Neutrophil (primary cell): ENCODE results near the gene R3HDM1.
A peak's percentile ranks its signal among the peaks of the same experiment; 100 is the strongest.
"Not testable (repeated sequence)": the region's sequence is repeated elsewhere in the genome, so short reads cannot be mapped to it uniquely, and the experiment has no call there.

Source experiments
- H3K27ac ChIP-seq: fragments of 200-600 bp; sonication (generic); 2 replicates; pipeline ENCODE4 v1.5.1; 2016; ENCODE audit warnings: mild to moderate bottlenecking, moderate library complexity
- H3K27me3 ChIP-seq: fragments of 200-600 bp; sonication (generic); 2 replicates; pipeline ENCODE4 v1.6.0; 2016; ENCODE audit warnings: mild to moderate bottlenecking
- H3K36me3 ChIP-seq: fragments of 200-600 bp; sonication (generic); 2 replicates; pipeline ENCODE4 v1.5.1; 2017
- H3K4me1 ChIP-seq, 2 experiments: fragments of 200-600 bp in 1 of 2; sonication (generic) in 1 of 2; 1 replicate in 1 of 2; 2 replicates in 1 of 2; pipeline versions ENCODE4 v1.5.1 to v1.6.1; 2013 to 2016; ENCODE audit warnings: low read depth in 1 of 2, low read length in 1 of 2, mild to moderate bottlenecking in 1 of 2, moderate library complexity in 1 of 2; ENCODE audit not compliant: control insufficient read depth in 1 of 2, insufficient read depth in 1 of 2
- H3K4me3 ChIP-seq, 2 experiments: fragments of 200-600 bp in 1 of 2; sonication (generic) in 1 of 2; 1 replicate in 1 of 2; 2 replicates in 1 of 2; pipeline ENCODE4 v1.5.1; 2013 to 2016; ENCODE audit warnings: low read depth in 1 of 2, low read length in 1 of 2, mild to moderate bottlenecking in 1 of 2, moderate library complexity in 1 of 2
- H3K9me3 ChIP-seq: fragments of 200-600 bp; sonication (generic); 2 replicates; pipeline ENCODE4 v1.5.1; 2016
- CTCF ChIP-seq: fragments of 200-600 bp; sonication (generic); IDR thresholded peaks from 2 replicates; pipeline ENCODE4 v1.5.1; 2016; ENCODE audit warnings: antibody characterized with exemption

R3HDM1 gene

GRCh38 chr2:135709992-135710391 lies 178.7 kb downstream of the R3HDM1 start:
- no peaks in the 10 kb centered on the region for H3K4me1 ChIP-seq

GRCh38 chr2:135715086-135715485 lies 183.8 kb downstream of the R3HDM1 start:
- H3K36me3 ChIP-seq = peaks cover 28% of the 10 kb centered on the region
- H3K9me3 ChIP-seq, H3K4me3 ChIP-seq, H3K27ac ChIP-seq, H3K27me3 ChIP-seq, H3K4me1 ChIP-seq: not testable (repeated sequence)

More at GRCh38 chr2:135709992-135710391, 178.7 kb downstream of the R3HDM1 start:
- Histone ChIP-seq H3K36me3 (no peaks in the 10 kb centered on the region), H3K4me3 (no peak overlapping the region), H3K27ac (no peak overlapping the region), H3K9me3 (no peaks in the 10 kb centered on the region), H3K27me3 (no peaks in the 10 kb centered on the region)
- peak; percentile 87 for TF ChIP-seq CTCF

GRCh38 chr2:135728064-135728743 lies 196.9 kb downstream of the R3HDM1 start:
- Histone ChIP-seq H3K27ac (no peak overlapping the region), H3K27me3 (no peaks in the 10 kb centered on the region), H3K36me3 (peaks cover 16% of the 10 kb centered on the region), H3K4me3 (no peak overlapping the region), H3K9me3 (no peaks in the 10 kb centered on the region), H3K4me1 (no peaks in the 10 kb centered on the region)
- TF ChIP-seq CTCF = no peak

- TF ChIP-seq CTCF = no peak
- Histone ChIP-seq H3K4me1 (no peaks in the 10 kb centered on the region), H3K9me3 (no peaks in the 10 kb centered on the region), H3K27me3 (no peaks in the 10 kb centered on the region), H3K4me3 (no peak overlapping the region), H3K36me3 (no peaks in the 10 kb centered on the region), H3K27ac (no peak overlapping the region)
Measured at GRCh38 chr2:135732561-135732960, 201.3 kb downstream of the R3HDM1 start.

- Histone ChIP-seq H3K36me3 (no peaks in the 10 kb centered on the region), H3K4me3 (no peak overlapping the region), H3K27ac (no peak overlapping the region), H3K27me3 (no peaks in the 10 kb centered on the region), H3K4me1 (no peaks in the 10 kb centered on the region), H3K9me3 (no peaks in the 10 kb centered on the region)
- TF ChIP-seq CTCF = no peak
Measured at GRCh38 chr2:135733045-135733444, 201.8 kb downstream of the R3HDM1 start.

GRCh38 chr2:135736546-135736945 lies 205.3 kb downstream of the R3HDM1 start:
- H3K4me3 ChIP-seq = no peak overlapping the region

More at GRCh38 chr2:135736546-135736945, 205.3 kb downstream of the R3HDM1 start:
- Histone ChIP-seq H3K27ac (no peak overlapping the region), H3K9me3 (no peaks in the 10 kb centered on the region), H3K4me1 (no peaks in the 10 kb centered on the region), H3K27me3 (no peaks in the 10 kb centered on the region), H3K36me3 (no peaks in the 10 kb centered on the region)
- no peak for TF ChIP-seq CTCF
